Stimulated activated CD8-positive, alpha-beta memory T cell treated with anti-CD3 and anti-CD28 coated beads, Interleukin-12 subunit alpha, Interleukin-12 subunit beta, amount 100 ng/mL, for 24 hours (primary cell): ENCODE measurements around the gene MOXD1.

ENCODE experiments used
- DNase-seq: peaks from one replicate; pipeline ENCODE4 v3.0.0-alpha.2; 2020; ENCODE audit errors: extremely low read depth

MOXD1 gene

DNA sequence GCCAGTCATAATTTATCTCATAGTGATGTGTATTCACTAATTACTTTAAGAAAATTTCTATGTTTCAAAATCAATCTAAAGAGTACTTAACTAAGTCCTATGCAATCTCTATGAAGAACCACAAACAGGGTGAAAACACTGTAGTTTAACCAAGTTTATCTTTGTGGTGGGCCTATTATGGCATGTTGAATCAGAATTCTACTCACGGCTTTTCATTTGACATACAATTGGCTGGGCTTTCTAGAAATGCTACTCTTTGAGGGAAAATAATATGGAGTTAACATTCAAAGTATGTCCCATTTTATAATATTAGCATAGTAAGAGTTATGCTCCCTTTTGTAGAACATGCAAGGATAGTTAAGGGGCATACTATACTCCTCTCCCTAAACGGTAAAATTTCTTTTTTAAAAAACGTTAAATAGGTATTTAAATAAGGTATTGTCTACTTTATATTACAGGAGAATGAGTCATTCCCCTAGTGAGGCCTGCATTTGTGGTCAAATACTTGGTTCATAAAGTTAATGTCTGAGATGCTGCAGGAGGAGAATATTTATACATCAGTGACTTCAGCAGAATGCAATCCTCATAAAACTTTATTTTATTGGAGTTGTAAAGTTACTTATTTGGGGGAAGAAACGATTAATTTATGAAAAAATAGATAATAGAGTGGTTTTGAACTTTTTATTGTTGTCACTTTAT is 1.8 kb downstream of the MOXD1 start:
- DNase-seq: no peak

GRCh38 chr6:132395015-132395597 is 6.2 kb downstream of the MOXD1 start:
- DNase-seq: no peak

DNA sequence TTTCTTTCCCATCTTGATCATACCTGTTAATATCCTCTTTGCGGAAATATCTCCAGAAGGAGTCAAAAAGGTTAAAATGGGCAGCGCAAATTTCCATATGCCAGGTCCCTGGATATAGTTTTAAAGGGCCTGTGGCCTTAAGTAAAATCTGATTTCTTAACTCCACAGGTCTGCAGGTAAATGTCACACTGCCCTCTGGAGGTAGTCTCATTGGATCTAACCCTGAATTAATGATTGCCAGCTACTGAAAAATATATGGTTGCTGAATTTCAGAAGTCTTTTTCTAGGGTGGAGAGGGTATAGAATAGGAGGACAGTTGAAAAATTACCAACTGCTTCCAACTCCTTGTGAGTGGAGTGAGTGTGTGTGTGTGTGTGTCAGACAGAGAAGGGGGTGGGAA is 8.5 kb downstream of the MOXD1 start:
- DNase-seq: no peak

DNA sequence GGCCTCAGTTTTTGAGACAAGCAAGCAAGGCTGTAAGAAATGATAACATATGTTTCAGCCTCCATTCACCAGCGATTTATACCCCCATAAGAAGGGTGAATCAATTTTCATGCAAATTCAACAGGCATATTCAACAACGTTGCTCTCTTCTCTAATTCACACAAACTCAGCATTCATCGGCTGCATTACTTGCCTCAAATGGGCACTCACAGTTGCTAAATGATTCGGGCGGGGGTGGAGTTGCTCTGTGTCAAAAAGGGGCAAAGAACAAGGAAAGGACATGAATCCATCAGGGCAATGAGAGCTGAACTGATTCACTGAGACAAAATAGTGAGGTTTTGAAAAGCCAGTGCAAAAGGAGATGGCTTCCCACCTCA is 9.0 kb downstream of the MOXD1 start:
- no peak for DNase-seq

- no peak for DNase-seq
These were observed 9.6 kb downstream of the MOXD1 start for GRCh38 chr6:132391391-132392269.

GRCh38 chr6:132390451-132390850 is 10.8 kb downstream of the MOXD1 start:
- no peak for DNase-seq

DNA sequence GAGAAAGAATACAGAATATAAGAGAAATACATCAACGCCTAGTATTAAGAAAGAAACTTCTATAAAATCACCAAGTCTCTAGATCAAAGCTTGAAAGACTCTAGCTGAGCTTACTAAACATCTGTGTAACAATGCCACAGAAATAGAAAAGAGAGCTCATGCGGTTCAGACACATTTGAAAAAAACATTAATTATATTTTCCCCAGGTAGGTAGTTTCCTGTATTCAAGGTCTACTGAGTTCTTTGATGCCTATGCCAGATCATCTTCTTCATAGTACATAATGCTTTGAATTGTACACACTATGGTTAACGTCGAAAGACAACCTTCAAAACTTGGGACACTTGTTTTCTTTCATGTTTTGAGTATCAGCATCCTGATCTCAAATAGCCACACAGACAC is 11.3 kb downstream of the MOXD1 start:
- no peak for DNase-seq

- no peak for DNase-seq
These were observed 13.0 kb downstream of the MOXD1 start for GRCh38 chr6:132388291-132388690.

DNA sequence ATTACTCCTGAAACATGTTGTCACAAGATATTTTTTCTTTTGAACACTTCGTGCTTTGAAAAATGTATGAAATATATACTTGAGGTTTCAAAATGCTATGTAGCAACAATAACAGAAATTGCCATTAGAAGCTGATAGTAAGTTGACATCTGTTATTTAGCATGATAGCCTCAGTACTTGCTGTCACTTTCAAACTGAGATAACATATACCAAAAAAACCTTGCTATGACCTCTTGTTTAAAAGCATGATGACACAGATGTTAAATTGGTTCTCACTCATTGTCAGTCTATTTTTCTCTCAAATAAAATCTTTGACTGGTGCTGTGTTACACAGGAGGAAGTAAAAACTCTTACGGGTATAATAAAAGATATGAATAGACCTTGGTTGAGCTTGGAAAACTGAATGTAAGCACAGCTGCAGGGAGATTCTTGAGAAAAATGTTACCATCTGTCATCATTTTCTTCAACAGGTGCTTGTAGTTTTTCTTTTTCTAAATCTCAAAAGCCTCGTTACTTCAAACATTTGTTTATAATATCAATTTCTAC is 18.6 kb downstream of the MOXD1 start:
- no peak for DNase-seq

- no peak for DNase-seq
These were observed 19.9 kb downstream of the MOXD1 start for GRCh38 chr6:132381381-132381780.

GRCh38 chr6:132380358-132381029 is 20.8 kb downstream of the MOXD1 start:
- DNase-seq: no peak

DNA sequence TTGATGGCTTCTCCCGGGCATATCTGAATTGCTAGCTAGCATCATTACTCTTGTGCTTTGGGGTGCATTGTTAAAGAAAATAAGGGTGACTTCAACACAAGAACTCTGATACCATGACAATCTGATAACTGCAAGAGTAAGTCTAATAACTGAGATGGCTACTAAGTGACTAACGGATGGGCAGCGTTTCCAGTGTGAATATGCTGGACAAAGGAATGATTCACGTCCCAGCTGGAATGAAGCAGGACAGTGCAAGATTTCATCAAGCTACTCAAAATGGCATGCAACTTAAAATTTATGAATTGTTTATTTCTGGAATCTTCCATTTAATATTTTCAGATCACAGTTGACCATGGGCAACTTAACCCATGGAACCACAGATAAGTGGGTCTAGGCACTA is 31.7 kb downstream of the MOXD1 start:
- no peak for DNase-seq

DNA sequence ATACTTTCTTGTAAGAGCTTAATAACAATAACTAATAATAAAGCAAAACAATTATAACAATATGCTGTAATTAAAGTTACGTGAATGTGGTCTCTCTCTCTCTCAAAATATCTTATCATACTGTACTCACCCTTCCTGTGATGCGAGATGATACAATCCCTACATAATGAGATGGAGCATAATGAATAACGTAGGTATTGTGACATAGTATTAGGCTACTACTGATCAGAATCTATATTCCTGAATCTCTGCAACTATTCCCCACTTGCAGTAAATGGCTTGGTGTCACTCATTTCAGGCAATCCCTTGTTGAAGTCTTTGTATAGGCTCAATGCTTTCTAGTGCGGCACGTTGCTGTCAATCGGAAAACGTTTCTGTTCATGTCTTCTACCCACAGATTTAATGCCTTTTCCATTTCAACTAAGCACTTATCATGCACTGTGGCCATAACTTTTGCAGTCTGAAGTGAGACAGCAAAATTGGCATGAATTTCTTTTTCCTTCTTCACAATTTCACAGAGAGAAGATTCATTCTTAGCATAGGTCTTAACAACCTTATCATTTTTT is 32.3 kb downstream of the MOXD1 start:
- DNase-seq: no peak

DNA sequence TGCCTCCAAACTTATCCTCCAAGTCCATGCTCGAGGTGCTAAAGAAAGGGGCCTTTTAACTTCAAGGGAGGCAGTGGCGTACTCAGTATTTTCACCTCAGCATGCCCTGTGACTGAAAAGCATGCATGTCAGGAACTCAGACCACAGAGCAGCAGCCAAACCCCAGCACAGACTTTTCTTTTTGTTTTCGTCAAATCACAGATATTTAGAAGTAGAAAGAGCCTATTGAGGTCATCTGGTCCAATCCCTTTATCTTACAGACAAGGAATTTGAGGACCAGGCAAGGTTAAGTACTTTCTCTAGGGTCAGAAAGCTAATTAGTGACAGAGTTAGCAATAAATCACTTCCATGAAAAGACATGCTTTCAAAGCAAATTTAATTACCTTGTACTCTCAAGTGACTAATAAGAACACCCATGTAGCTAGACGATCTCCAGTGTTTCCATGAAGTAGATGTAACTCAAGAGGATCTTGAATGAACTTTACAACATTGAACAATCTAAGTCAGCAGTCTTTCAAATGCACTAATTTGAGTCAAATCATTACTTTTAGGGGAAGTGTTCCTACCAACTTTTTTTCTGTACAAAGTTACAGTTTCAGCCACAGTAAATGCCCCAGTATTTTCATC is 35.9 kb downstream of the MOXD1 start:
- DNase-seq: no peak

DNA sequence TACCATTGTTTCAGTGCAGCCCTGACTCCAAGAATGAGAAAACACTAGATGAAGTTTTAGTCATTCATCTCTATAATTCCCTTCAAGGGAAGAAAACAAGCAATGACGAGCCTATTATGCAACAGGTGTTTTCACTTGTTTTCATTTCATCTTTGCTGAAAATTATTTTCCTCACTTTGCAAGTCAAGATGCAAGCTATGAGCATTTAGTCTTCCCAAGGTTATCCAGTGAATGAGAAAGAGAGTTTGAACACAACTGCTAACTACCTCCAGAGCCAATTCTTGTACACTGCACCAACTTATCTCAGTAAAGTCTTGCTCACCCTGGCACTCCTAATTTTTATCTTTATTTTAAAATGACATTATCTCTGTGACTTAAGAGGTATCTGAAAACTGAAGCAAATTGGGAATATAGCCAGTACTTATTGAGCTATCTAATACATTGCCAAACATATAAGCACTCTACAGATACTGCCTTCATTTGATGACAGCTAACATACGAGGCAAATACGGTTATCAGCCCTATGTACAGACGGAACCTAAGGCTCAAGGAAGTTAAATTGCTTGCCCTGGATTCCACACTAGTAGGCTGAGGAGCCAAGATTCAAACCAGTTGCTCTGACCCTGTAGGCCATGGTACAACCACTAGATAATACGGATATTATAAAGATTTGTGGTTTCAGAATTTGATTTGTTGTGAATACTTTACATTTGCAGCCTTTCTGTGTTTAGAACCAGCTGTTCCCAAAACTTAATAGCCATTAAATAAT is 36.8 kb downstream of the MOXD1 start:
- DNase-seq: no peak

GRCh38 chr6:132362442-132363185 is 38.7 kb downstream of the MOXD1 start:
- DNase-seq: no peak

DNA sequence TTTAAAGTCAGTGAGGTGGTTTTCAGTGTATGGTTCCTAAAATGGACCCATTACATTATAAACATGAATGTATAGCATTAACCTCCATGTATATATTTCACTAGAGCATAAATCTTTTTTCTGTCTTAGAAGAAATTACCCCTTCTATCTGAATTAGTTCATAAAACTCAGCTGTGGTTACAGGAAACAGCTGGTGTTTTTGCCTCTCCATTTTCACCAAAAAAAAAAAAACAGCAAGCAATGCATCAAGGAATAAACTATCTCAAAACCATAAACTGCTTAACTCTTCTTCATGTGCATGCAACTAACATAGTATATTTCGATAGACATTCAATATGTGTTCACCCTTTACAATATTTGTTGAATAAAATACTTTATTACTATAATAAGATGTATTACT is 40.2 kb downstream of the MOXD1 start:
- DNase-seq: no peak

DNA sequence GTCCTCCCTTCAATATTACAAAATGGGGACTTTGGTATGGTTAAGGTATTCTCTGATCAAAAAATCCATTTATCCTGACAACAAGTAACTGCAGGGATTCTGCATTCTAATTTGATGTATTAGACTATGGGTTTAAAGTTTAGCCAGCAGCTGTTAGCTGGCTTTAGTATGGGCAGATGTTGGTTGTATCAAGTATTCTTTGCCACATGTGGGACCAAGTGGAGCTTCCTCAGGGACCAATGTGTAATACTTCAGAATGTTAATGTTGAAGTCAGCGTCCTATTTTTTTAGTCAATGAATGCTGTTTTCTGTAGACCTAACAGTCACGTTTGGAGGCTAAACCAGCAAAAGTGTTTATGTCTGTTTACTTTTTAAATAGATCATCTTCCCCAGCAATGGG is 41.4 kb downstream of the MOXD1 start:
- DNase-seq: no peak

DNA sequence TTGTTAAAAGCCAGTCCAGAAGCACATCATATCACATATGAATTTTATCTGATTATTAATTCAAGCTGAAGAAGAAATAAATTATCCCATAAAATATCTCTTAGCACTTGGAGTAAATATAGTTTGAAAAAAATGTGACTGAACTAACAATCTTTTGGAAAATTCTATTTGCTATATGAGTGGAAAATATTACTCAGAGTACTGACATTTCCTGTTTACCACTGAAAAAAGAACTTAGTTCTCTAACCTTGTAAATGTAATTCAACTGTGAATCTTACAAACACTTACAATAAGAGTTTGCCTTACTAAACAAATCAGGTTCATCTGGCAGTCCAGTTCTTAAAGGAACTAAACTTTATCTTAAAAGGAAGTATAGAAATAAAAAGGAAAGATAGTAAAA is 44.2 kb downstream of the MOXD1 start:
- no peak for DNase-seq
